Neural cell (in vitro differentiated cells): Measurements from ENCODE around the gene BABAM1. TPM values are rescaled to one million over a fixed set of nuclear protein-coding genes. Genes with fewer than 3 reads are reported as not detected.

Source experiments
- H2AFZ ChIP-seq: fragments of 200-600, 300-800 bp; sonication (generic), shearing (Covaris generic); 2 replicates; pipeline ENCODE4 v1.6.0; 2014; ENCODE audit warnings: low read depth, mild to moderate bottlenecking, antibody characterized with exemption, low read length, moderate library complexity
- H3F3A ChIP-seq: fragments of 200-600 bp; shearing (Covaris generic); 2 replicates; pipeline ENCODE4 v1.6.1; 2016; ENCODE audit warnings: mild to moderate bottlenecking, moderate library complexity, mixed read lengths, antibody characterized with exemption, low read length; ENCODE audit not compliant: insufficient read depth, poor library complexity, severe bottlenecking
- H3K27ac ChIP-seq: fragments of 200-600, 300-800 bp; sonication (generic), shearing (Covaris generic); 2 replicates; pipeline ENCODE4 v1.5.1; 2014; ENCODE audit warnings: mild to moderate bottlenecking, low read length, moderate library complexity
- H3K27me3 ChIP-seq: fragments of 300-800, 200-600 bp; sonication (generic), shearing (Covaris generic); 2 replicates; pipeline ENCODE4 v1.6.0; 2014; ENCODE audit warnings: mild to moderate bottlenecking, low read depth, low read length, moderate library complexity; ENCODE audit not compliant: insufficient read depth
- H3K36me3 ChIP-seq: fragments of 300-800, 200-600 bp; sonication (generic), shearing (Covaris generic); 2 replicates; pipeline ENCODE4 v1.5.1; 2014; ENCODE audit warnings: mild to moderate bottlenecking, antibody characterized with exemption, low read length, moderate library complexity; ENCODE audit not compliant: insufficient read depth
- H3K4me2 ChIP-seq: fragments of 300-800, 200-600 bp; sonication (generic), shearing (Covaris generic); 2 replicates; pipeline ENCODE4 v1.6.0; 2014; ENCODE audit warnings: mild to moderate bottlenecking, low read length
- H3K4me3 ChIP-seq: fragments of 300-800, 200-600 bp; sonication (generic), shearing (Covaris generic); 2 replicates; pipeline ENCODE4 v1.5.1; 2014; ENCODE audit warnings: mild to moderate bottlenecking, low read length, moderate library complexity
- H3K79me2 ChIP-seq: fragments of 200-600 bp; shearing (Covaris generic); replicated peaks from 2 replicates; pipeline ENCODE4 v1.6.0; 2014; ENCODE audit warnings: mild to moderate bottlenecking, low read length, moderate library complexity; ENCODE audit not compliant: insufficient read depth
- H3K9ac ChIP-seq: fragments of 300-800, 200-600 bp; sonication (generic), shearing (Covaris generic); 2 replicates; pipeline ENCODE4 v1.6.1; 2016; ENCODE audit warnings: mild to moderate bottlenecking, low read length, mixed read lengths
- H3K9me2 ChIP-seq: fragments of 200-600 bp; shearing (Covaris generic); 2 replicates; pipeline ENCODE4 v1.6.1; 2016; ENCODE audit warnings: mild to moderate bottlenecking, low read length, mixed read lengths; ENCODE audit not compliant: insufficient read depth
- H3K9me3 ChIP-seq: fragments of 200-600, 300-800 bp; sonication (generic), shearing (Covaris generic); 2 replicates; pipeline ENCODE4 v1.6.1; 2016; ENCODE audit warnings: mild to moderate bottlenecking, mixed run types, low read length, moderate library complexity, mixed read lengths
- H4K20me1 ChIP-seq: fragments of 200-600 bp; shearing (Covaris generic); 2 replicates; pipeline ENCODE4 v1.6.1; 2016; ENCODE audit warnings: mild to moderate bottlenecking, mixed run types; ENCODE audit not compliant: insufficient read depth
- EP300 ChIP-seq: fragments of 450-650 bp; conservative IDR thresholded peaks from 2 replicates; pipeline ENCODE4 v1.6.1; 2014; ENCODE audit warnings: antibody characterized with exemption, mild to moderate bottlenecking, moderate library complexity; ENCODE audit not compliant: poor library complexity, severe bottlenecking
- EZH2 ChIP-seq: fragments of 200-600, 300-800 bp; shearing (Covaris generic), sonication (generic); IDR thresholded peaks from 2 replicates; pipeline ENCODE4 v1.6.1; 2014; ENCODE audit warnings: antibody characterized with exemption, low read length, borderline replicate concordance, mild to moderate bottlenecking; ENCODE audit not compliant: insufficient read depth, poor library complexity, severe bottlenecking
- MXI1 ChIP-seq: fragments of 450-650 bp; conservative IDR thresholded peaks from 2 replicates; pipeline ENCODE4 v1.6.1; 2014; ENCODE audit warnings: antibody characterized with exemption, mild to moderate bottlenecking; ENCODE audit not compliant: poor library complexity, severe bottlenecking
- POLR2AphosphoS5 ChIP-seq: IDR thresholded peaks from 2 replicates; pipeline ENCODE4 v1.6.1; 2012
- RAD21 ChIP-seq: fragments of 450-650 bp; conservative IDR thresholded peaks from 2 replicates; pipeline ENCODE4 v1.6.1; 2014; ENCODE audit warnings: antibody characterized with exemption, mild to moderate bottlenecking, moderate library complexity
- SMC3 ChIP-seq: fragments of 450-650 bp; conservative IDR thresholded peaks from 2 replicates; pipeline ENCODE4 v1.6.1; 2014; ENCODE audit warnings: antibody characterized with exemption, mild to moderate bottlenecking, moderate library complexity; ENCODE audit not compliant: poor library complexity
- TAF1 ChIP-seq: IDR thresholded peaks from 2 replicates; pipeline ENCODE4 v1.6.1; 2012; ENCODE audit warnings: low read depth
- polyA plus RNA-seq: library from polyadenylated mRNA; depleted of rRNA; stranded (reverse); fragments of >200 nt; gene quantifications from 2 replicates; pipeline ENCODE4 v1.2.3, GENCODE V29; 2014
- TF ChIP-seq, protein P1 (sequence below): fragments of 450-650 bp; IDR thresholded peaks from 2 replicates; pipeline ENCODE4 v1.5.1; 2014; ENCODE audit warnings: antibody characterized with exemption, mild to moderate bottlenecking, moderate library complexity; ENCODE audit not compliant: poor library complexity, severe bottlenecking
- TF ChIP-seq, protein P2 (sequence below): IDR thresholded peaks from 2 replicates; pipeline ENCODE4 v1.6.1; 2012; ENCODE audit warnings: borderline replicate concordance

BABAM1 gene
- polyA plus RNA-seq, 1 donor from 2014 or later, result 123 TPM

DNA sequence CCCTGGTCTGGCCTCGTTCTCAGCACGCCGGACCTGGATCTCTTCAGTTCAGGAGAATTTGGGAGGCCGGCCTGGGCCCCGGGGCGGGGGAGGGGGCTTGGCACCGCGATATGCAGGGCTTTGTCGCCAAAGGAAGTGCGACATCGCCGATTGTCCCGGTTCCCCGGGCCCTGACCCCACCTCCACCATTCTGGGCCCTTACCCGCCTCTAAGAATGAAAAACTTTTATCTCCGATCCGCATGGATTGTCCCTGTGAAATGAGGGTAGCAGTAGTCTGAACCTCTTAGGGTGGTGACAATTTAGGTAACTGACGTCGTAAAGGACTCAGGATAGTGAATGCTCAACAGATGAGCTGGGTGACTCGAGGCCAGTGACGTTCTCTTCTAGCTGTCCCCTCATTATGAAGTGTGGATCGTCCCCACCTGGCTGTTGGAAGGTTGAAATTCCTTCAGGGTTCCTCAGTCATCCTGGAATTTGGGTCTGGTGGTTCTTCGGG, 42.8 kb downstream of the BABAM1 start:
- Histone ChIP-seq H3K9me2 (no peaks in the 10 kb centered on the region), H2AFZ (peak overlapping the region; percentile 33), H3K4me3 (peak overlapping the region; percentile 97), H3K9me3 (no peaks in the 10 kb centered on the region), H4K20me1 (no peaks in the 10 kb centered on the region), H3K9ac (peak overlapping the region; percentile 82), H3F3A (no peaks in the 10 kb centered on the region), H3K27me3 (no peaks in the 10 kb centered on the region), H3K4me2 (peak overlapping the region; percentile 75), H3K27ac (peak overlapping the region; percentile 61), H3K79me2 (peaks cover 18% of the 10 kb centered on the region), H3K36me3 (no peaks in the 10 kb centered on the region)
- TF ChIP-seq POLR2AphosphoS5 (no peak), MXI1 (no peak), EP300 (no peak), EZH2 (no peak), RAD21 (no peak), TAF1 (no peak)
- TF ChIP-seq, protein P1, sequence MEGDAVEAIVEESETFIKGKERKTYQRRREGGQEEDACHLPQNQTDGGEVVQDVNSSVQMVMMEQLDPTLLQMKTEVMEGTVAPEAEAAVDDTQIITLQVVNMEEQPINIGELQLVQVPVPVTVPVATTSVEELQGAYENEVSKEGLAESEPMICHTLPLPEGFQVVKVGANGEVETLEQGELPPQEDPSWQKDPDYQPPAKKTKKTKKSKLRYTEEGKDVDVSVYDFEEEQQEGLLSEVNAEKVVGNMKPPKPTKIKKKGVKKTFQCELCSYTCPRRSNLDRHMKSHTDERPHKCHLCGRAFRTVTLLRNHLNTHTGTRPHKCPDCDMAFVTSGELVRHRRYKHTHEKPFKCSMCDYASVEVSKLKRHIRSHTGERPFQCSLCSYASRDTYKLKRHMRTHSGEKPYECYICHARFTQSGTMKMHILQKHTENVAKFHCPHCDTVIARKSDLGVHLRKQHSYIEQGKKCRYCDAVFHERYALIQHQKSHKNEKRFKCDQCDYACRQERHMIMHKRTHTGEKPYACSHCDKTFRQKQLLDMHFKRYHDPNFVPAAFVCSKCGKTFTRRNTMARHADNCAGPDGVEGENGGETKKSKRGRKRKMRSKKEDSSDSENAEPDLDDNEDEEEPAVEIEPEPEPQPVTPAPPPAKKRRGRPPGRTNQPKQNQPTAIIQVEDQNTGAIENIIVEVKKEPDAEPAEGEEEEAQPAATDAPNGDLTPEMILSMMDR, result no peak

DNA sequence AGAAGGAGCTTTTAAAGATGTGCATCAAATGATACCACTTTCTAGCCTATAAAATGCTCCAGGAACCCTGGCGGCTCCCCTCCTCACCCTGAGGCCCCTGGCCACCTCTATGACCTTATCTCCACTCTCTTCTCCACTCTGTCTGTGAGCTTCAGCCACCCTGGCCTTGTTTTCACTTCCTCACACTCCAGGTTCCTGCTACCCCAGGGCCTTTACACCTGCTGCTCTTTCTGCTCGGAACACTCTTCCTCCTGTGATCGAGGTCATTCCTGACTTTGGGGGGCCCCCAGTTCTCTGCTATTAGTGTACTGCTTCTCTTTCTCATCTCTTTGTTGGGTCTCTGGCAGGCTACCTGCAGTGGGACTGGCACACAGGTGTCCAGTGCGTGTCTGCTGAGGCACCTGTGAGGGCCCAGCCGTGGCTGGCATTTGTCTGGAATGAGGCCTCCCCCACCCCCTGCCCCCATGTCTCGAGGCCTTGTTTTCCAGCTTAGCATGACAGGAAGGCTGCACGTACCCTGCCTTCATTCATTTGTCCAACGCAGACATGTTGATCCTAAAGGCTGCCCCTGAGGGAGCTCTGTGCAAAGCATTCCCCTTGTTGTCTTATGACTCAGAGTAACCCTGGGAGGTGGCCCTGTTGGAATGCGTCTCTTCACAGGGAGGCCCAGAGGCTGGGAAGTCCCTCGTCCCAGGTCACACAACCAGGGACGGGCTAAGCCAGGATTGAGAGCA, 44.4 kb downstream of the BABAM1 start:
- H3K9ac ChIP-seq, result no peak overlapping the region
- no peaks in the 10 kb centered on the region for H3K9me3 ChIP-seq
- TF ChIP-seq, protein P2, sequence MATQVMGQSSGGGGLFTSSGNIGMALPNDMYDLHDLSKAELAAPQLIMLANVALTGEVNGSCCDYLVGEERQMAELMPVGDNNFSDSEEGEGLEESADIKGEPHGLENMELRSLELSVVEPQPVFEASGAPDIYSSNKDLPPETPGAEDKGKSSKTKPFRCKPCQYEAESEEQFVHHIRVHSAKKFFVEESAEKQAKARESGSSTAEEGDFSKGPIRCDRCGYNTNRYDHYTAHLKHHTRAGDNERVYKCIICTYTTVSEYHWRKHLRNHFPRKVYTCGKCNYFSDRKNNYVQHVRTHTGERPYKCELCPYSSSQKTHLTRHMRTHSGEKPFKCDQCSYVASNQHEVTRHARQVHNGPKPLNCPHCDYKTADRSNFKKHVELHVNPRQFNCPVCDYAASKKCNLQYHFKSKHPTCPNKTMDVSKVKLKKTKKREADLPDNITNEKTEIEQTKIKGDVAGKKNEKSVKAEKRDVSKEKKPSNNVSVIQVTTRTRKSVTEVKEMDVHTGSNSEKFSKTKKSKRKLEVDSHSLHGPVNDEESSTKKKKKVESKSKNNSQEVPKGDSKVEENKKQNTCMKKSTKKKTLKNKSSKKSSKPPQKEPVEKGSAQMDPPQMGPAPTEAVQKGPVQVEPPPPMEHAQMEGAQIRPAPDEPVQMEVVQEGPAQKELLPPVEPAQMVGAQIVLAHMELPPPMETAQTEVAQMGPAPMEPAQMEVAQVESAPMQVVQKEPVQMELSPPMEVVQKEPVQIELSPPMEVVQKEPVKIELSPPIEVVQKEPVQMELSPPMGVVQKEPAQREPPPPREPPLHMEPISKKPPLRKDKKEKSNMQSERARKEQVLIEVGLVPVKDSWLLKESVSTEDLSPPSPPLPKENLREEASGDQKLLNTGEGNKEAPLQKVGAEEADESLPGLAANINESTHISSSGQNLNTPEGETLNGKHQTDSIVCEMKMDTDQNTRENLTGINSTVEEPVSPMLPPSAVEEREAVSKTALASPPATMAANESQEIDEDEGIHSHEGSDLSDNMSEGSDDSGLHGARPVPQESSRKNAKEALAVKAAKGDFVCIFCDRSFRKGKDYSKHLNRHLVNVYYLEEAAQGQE, result no peak
- TF ChIP-seq SMC3, result no peak
- no peak for TF ChIP-seq POLR2AphosphoS5
- no peak for TF ChIP-seq MXI1
- no peak for TF ChIP-seq EP300
- no peak for TF ChIP-seq TAF1
- no peak for TF ChIP-seq RAD21
- TF ChIP-seq EZH2, result no peak
- TF ChIP-seq, protein P1, result no peak
- H3K36me3 ChIP-seq, result no peaks in the 10 kb centered on the region
- no peaks in the 10 kb centered on the region for H3K9me2 ChIP-seq
- H3K79me2 ChIP-seq, result peaks cover 18% of the 10 kb centered on the region
- H2AFZ ChIP-seq, result no peak overlapping the region
- H3K27me3 ChIP-seq, result no peaks in the 10 kb centered on the region
- H3K4me2 ChIP-seq, result no peak overlapping the region
- H3K4me3 ChIP-seq, result no peak overlapping the region
- no peaks in the 10 kb centered on the region for H3F3A ChIP-seq
- H4K20me1 ChIP-seq, result no peaks in the 10 kb centered on the region
- no peak overlapping the region for H3K27ac ChIP-seq
